SK-N-SH (cell line): ENCODE results near the gene ACSS1.

Source experiments
- CTCF ChIP-seq: fragments of 200-600 bp; sonication (generic); IDR thresholded peaks from 2 replicates; pipeline ENCODE4 v1.6.1; 2017; ENCODE audit warnings: antibody characterized with exemption, mild to moderate bottlenecking, moderate library complexity
- FOXJ3 ChIP-seq: sonication (generic); formaldehyde crosslinking; IDR thresholded peaks from 2 replicates; pipeline ENCODE4 v1.5.1; 2020; ENCODE audit warnings: mild to moderate bottlenecking, missing genetic modification reagents
- MAX ChIP-seq: IDR thresholded peaks from 2 replicates; pipeline ENCODE4 v1.4.0; 2012; ENCODE audit warnings: low read depth
- POLR2AphosphoS5 ChIP-seq: IDR thresholded peaks from 2 replicates; pipeline ENCODE4 v1.6.1; 2012; ENCODE audit warnings: low read depth, low read length
- REST ChIP-seq: IDR thresholded peaks from 2 replicates; pipeline ENCODE4 v1.6.1; 2012; ENCODE audit warnings: mild to moderate bottlenecking, low read depth, low read length, moderate library complexity
- SMC3 ChIP-seq: IDR thresholded peaks from 2 replicates; pipeline ENCODE4 v1.6.1; 2012; ENCODE audit warnings: low read depth, low read length, improper control_type of control experiment

GRCh38 chr20:24960861-24961260, 97.1 kb downstream of the ACSS1 start:
- TF ChIP-seq CTCF (no peak), FOXJ3 (no peak), POLR2AphosphoS5 (no peak), MAX (no peak), REST (no peak), SMC3 (no peak)
